NCI-H2081 (cell line): Measurements from ENCODE around the gene OMA1.
"Not testable (repeated sequence)": the region's sequence is repeated elsewhere in the genome, so short reads cannot be mapped to it uniquely, and the experiment has no call there.

ENCODE experiments used
- DNase-seq, 2 experiments: peaks; one replicate each; lab custom pipeline; 2025; lab: John Stamatoyannopoulos, UW

Gene OMA1

GRCh38 chr1:58546520-58547308 lies at the start of gene OMA1:
OMA1 (minus strand) TSS chr1:58546726; CDS start chr1:58539294, 7,432 bp downstream.
- DNase-seq: peak; percentile 95

GRCh38 chr1:58594546-58594945 lies 48.0 kb upstream of the OMA1 start:
- no peak for DNase-seq

GRCh38 chr1:58592522-58593134 lies 46.1 kb upstream of the OMA1 start:
- no peak for DNase-seq

GRCh38 chr1:58591806-58592205 lies 45.3 kb upstream of the OMA1 start:
- no peak for DNase-seq

- DNase-seq: no peak
These were observed 43.5 kb upstream of the OMA1 start for GRCh38 chr1:58590019-58590418.

GRCh38 chr1:58588396-58588795 lies 41.9 kb upstream of the OMA1 start:
- no peak for DNase-seq

- DNase-seq: no peak
These were observed 41.1 kb upstream of the OMA1 start for GRCh38 chr1:58587667-58588066.

GRCh38 chr1:58586271-58586670 lies 39.7 kb upstream of the OMA1 start:
- no peak for DNase-seq

GRCh38 chr1:58585581-58586151 lies 39.1 kb upstream of the OMA1 start:
- no peak for DNase-seq

- no peak for DNase-seq
These were observed 38.6 kb upstream of the OMA1 start for GRCh38 chr1:58585166-58585565.

GRCh38 chr1:58584082-58584895 lies 37.8 kb upstream of the OMA1 start:
- DNase-seq: no peak

- no peak for DNase-seq
These were observed 37.0 kb upstream of the OMA1 start for GRCh38 chr1:58583496-58583895.

- not testable (repeated sequence) for DNase-seq
These were observed 35.6 kb upstream of the OMA1 start for GRCh38 chr1:58582143-58582542.

GRCh38 chr1:58581641-58582040 lies 35.1 kb upstream of the OMA1 start:
- no peak for DNase-seq

GRCh38 chr1:58580186-58580585 lies 33.7 kb upstream of the OMA1 start:
- DNase-seq: no peak

- DNase-seq: no peak
These were observed 31.1 kb upstream of the OMA1 start for GRCh38 chr1:58577654-58578030.

GRCh38 chr1:58576727-58577653 lies 30.5 kb upstream of the OMA1 start, which contains the start of gene TACSTD2:
TACSTD2 (minus strand) TSS chr1:58577252; CDS start chr1:58577156, 96 bp downstream.
- no peak for DNase-seq

- DNase-seq: no peak
These were observed 29.8 kb upstream of the OMA1 start for GRCh38 chr1:58576325-58576726.

GRCh38 chr1:58575551-58576324 lies 29.2 kb upstream of the OMA1 start:
- no peak for DNase-seq

GRCh38 chr1:58574816-58575215 lies 28.3 kb upstream of the OMA1 start:
- no peak for DNase-seq
